GM20000 (cell line): ENCODE data around the gene SRSF3.
"Not testable (repeated sequence)": the region's sequence is repeated elsewhere in the genome, so short reads cannot be mapped to it uniquely, and the experiment has no call there.

Source experiments
- DNase-seq: peaks from one replicate; pipeline ENCODE4 v3.0.0; 2012; ENCODE audit warnings: low spot score
- TF ChIP-seq, protein P1 (sequence below): IDR thresholded peaks from 2 replicates; pipeline ENCODE4 v1.5.1; 2012; ENCODE audit warnings: mild to moderate bottlenecking, control low read depth; ENCODE audit errors: extremely low read depth, missing control alignments

Gene SRSF3

GRCh38 chr6:36600564-36601146 lies 6.5 kb downstream of the SRSF3 start:
- TF ChIP-seq, protein P1, sequence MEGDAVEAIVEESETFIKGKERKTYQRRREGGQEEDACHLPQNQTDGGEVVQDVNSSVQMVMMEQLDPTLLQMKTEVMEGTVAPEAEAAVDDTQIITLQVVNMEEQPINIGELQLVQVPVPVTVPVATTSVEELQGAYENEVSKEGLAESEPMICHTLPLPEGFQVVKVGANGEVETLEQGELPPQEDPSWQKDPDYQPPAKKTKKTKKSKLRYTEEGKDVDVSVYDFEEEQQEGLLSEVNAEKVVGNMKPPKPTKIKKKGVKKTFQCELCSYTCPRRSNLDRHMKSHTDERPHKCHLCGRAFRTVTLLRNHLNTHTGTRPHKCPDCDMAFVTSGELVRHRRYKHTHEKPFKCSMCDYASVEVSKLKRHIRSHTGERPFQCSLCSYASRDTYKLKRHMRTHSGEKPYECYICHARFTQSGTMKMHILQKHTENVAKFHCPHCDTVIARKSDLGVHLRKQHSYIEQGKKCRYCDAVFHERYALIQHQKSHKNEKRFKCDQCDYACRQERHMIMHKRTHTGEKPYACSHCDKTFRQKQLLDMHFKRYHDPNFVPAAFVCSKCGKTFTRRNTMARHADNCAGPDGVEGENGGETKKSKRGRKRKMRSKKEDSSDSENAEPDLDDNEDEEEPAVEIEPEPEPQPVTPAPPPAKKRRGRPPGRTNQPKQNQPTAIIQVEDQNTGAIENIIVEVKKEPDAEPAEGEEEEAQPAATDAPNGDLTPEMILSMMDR: no peak
- no peak for DNase-seq

DNA sequence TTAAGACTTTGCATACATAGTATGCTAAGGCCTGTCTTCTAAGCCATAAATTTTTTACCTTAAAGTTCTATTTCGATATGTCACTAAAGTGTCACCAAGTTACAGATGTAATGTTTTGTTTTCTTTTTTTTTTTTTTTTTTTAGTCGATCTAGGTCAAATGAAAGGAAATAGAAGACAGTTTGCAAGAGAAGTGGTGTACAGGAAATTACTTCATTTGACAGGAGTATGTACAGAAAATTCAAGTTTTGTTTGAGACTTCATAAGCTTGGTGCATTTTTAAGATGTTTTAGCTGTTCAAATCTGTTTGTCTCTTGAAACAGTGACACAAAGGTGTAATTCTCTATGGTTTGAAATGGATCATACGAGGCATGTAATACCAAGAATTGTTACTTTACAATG lies 7.7 kb downstream of the SRSF3 start:
- not testable (repeated sequence) for DNase-seq

DNA sequence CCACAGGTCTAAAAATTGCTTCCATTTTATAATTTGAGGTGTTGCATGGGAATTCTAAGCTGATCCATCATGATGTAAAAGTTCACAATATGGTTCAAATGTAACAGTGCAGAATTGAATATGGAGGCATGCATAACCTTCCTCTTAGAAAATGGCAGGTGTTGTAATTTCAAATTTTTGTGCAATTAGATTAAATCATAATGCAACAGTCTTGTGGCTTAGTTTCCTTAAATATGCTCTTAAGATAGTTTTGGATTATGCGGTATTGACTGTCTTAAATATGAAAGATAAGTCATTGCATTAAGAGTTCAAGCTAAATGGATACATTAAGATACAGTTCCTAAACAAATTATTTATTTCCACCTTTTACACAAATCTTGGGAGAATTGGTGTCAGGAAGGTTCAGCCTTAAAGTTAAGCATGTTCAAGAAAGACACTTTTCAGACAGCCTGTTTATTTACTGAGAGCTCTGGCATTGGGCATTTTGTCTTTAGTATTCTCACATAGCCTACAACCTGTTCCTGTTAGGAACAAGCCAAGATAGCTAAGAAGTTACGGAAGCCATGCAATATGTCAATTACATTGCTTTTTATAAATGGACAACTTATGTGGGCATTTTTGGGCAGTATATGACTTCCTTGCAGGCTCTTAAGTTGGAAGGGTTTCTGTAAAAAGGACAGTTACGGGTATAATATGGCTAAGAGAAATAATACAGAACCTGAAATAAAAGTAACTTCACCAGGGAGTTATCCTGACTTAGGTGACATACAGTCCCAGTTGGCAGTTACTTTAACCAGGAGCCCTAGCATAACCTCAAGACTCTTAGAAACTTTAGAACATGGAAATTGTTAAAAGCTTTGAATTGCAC lies 9.3 kb downstream of the SRSF3 start:
- no peak for DNase-seq
- TF ChIP-seq, protein P1: no peak

- TF ChIP-seq, protein P1: no peak
- no peak for DNase-seq
Observed at GRCh38 chr6:36604090-36605060, 10.2 kb downstream of the SRSF3 start.

DNA sequence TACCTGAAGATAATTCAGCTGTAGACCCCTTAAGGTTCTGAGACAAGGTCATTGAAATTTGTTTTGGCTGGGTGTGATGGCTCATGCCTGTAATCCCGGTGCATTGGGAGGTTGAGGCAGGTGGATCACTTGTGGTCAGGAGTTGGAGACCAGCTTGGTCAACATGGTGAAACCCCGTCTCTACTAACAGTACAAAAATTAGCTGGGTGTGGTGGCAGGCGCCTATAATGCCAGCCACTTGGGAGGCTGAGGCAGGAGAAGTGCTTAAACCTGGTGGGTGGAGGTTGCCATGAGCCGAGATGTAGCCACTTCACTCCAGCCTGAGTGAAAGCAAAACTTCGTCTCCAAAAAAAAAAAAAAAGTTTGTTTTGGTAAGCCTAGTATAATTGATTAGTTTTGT lies 11.0 kb downstream of the SRSF3 start:
- DNase-seq: no peak

GRCh38 chr6:36605560-36606391 lies 11.6 kb downstream of the SRSF3 start:
- DNase-seq: no peak
- TF ChIP-seq, protein P1: no peak

More for the DNA sequence above, 11.0 kb downstream of the SRSF3 start:
- TF ChIP-seq, protein P1: no peak

- DNase-seq: not testable (repeated sequence)
Observed at GRCh38 chr6:36607305-36607682, 13.1 kb downstream of the SRSF3 start.
